ENCODE data around the gene APOL6. TPM values are rescaled to one million over a fixed set of nuclear protein-coding genes. Genes with fewer than 3 reads are reported as not detected.

Gene APOL6
- total RNA-seq, 2 donors from 2014 or later, result 8.7 to 14.6 TPM

DNA sequence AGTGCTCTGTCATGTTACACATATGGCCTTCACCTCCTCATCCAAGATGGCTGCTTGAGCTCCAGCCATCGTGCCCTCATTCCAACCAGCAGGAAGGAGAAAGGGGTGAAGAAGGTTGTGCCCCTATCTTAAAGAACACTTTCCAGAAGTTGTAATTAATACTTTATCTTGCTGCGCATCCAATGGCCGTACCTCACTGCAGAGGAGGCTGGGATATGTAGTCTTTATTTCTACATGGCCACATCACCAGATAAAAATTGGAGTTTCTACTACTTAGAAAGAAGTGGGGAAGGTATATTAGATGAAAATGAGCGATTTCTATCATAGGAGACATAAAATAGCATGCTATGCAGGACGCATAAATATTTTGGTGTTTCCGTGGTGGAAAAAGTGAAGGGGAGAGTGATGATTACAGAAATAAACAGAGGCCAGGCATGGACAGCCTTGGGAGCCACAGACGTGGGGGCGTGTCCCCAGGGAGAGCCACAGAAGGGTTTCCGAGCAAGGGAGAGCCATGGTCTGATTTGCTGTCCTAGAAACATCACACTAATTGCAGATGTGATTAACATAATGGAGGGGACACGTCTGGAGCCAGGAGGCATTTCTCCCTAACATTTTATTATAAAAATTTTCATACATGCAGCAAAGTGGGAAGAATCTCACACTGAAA, 22.3 kb upstream of the APOL6 start:
- TF ChIP-seq POLR2AphosphoS5 (IDR thresholded peaks at IDR 0.05) (no peak), POLR2A (IDR thresholded peaks at IDR 0.05) (no peak)
- TF ChIP-seq, protein P1, sequence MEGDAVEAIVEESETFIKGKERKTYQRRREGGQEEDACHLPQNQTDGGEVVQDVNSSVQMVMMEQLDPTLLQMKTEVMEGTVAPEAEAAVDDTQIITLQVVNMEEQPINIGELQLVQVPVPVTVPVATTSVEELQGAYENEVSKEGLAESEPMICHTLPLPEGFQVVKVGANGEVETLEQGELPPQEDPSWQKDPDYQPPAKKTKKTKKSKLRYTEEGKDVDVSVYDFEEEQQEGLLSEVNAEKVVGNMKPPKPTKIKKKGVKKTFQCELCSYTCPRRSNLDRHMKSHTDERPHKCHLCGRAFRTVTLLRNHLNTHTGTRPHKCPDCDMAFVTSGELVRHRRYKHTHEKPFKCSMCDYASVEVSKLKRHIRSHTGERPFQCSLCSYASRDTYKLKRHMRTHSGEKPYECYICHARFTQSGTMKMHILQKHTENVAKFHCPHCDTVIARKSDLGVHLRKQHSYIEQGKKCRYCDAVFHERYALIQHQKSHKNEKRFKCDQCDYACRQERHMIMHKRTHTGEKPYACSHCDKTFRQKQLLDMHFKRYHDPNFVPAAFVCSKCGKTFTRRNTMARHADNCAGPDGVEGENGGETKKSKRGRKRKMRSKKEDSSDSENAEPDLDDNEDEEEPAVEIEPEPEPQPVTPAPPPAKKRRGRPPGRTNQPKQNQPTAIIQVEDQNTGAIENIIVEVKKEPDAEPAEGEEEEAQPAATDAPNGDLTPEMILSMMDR (IDR thresholded peaks at IDR 0.05), result no peak
- Histone ChIP-seq H3K36me3 (no peaks in the 10 kb centered on the region), H3K27me3 (replicated peaks; ENCODE audit: insufficient read depth) (no peaks in the 10 kb centered on the region), H3K9me3 (no peaks in the 10 kb centered on the region), H3K4me1 (replicated peaks) (peaks cover 11% of the 10 kb centered on the region), H3K4me3 (no peak overlapping the region), H3K27ac (no peak overlapping the region)
- intact Hi-C loops (cut with DNase I), result loop anchor here (2.0 to 5.0 kb wide), 4 partner anchors 211 to 441 kb away; no protein-coding TSS in a partner anchor
- DNase-seq (ENCODE audit: low spot score), result no peak
- WGBS, result 73% methylated on average over 10 of the region's 10 CpGs

DNA sequence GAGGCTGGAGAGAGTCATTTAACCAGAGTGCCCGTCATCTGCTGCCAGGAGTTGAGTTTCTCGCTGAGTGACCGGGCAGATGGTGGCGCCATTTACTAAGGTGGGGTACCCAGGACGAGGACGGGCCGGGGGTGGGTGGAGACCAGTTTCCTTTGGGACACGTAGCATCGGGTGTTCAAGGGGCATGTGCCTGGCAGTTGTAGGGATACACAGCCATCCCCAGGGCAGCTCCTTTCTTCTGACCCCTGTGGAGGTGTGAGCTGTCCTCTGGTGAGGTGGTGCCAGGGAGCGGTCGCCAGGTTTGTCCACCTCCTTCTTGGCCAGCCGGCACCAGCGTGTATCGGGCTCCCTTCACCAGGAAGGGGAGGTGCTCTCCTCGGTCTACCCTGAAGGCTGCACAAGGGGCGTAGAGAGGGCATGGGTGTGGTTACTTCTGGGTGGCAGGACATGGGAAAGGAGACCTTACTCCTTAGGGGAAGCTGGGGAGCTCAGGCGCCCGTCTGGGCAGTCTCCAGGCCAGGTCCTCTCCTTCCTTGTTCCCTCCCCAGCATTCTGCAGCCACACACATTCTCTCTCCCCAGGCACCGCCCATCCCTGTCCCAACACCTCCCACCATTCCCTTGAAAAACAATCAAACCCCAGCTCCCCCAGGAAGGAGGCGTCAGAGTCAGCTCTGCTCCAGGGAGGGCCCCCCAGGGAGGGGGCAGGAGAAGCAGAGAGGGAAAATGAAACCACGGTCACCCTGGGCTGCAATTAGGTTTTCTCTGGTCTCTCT, 20.8 kb upstream of the APOL6 start:
- TF ChIP-seq POLR2A (IDR thresholded peaks at IDR 0.05) (peak; percentile 31), POLR2AphosphoS5 (IDR thresholded peaks at IDR 0.05) (peak; percentile 21)
- TF ChIP-seq, protein P1 (IDR thresholded peaks at IDR 0.05), result peak; percentile 25 to 76 (median 64)
- no peaks in the 10 kb centered on the region for H3K27me3 ChIP-seq (replicated peaks; ENCODE audit: insufficient read depth)
- H3K9me3 ChIP-seq, result no peaks in the 10 kb centered on the region
- H3K27ac ChIP-seq, result peak overlapping the region; percentile 84 to 92
- peak; percentile 89 for DNase-seq (ENCODE audit: low spot score)
- WGBS, result 1% methylated on average over 20 of the region's 21 CpGs
- H3K4me3 ChIP-seq, result peak overlapping the region; percentile 50
- peaks cover 2% of the 10 kb centered on the region for H3K4me1 ChIP-seq (replicated peaks)
- intact Hi-C loops (cut with DNase I), result loop anchor here (1.0 to 5.0 kb wide), 5 partner anchors 210 to 497 kb away; no protein-coding TSS in a partner anchor
- no peaks in the 10 kb centered on the region for H3K36me3 ChIP-seq

DNA sequence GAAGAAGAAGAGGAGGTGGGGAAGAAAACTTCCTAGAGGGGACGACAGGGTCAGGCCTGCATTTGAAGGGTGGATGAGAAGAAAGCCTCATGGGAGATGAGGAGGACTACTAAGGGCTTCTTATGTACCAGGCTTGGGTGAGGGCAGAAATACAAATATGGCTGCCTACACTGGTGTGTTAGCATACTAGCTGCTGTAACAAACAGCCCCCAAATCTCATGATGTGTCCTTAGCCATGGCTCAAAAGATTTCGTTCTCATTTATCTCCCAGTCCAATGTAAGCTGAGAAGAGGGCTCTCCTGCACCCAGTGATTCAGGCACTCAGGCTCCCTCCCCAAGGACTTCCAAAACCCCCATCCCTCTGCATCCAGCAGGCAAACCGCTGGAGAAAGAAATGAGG, 19.5 kb upstream of the APOL6 start:
- 90% methylated on average over 3 of the region's 3 CpGs for WGBS
- TF ChIP-seq POLR2A (IDR thresholded peaks at IDR 0.05), result no peak
- TF ChIP-seq, protein P1 (IDR thresholded peaks at IDR 0.05), result no peak
- no peak for TF ChIP-seq POLR2AphosphoS5 (IDR thresholded peaks at IDR 0.05)
- no peak for DNase-seq (ENCODE audit: low spot score)
- Histone ChIP-seq H3K27ac (no peak overlapping the region), H3K4me3 (no peak overlapping the region), H3K4me1 (replicated peaks) (no peaks in the 10 kb centered on the region), H3K9me3 (no peaks in the 10 kb centered on the region), H3K27me3 (replicated peaks; ENCODE audit: insufficient read depth) (no peaks in the 10 kb centered on the region), H3K36me3 (no peaks in the 10 kb centered on the region)
- intact Hi-C loops (cut with DNase I), result loop anchor here (5.0 kb wide), 2 partner anchors 209 to 439 kb away; no protein-coding TSS in a partner anchor

DNA sequence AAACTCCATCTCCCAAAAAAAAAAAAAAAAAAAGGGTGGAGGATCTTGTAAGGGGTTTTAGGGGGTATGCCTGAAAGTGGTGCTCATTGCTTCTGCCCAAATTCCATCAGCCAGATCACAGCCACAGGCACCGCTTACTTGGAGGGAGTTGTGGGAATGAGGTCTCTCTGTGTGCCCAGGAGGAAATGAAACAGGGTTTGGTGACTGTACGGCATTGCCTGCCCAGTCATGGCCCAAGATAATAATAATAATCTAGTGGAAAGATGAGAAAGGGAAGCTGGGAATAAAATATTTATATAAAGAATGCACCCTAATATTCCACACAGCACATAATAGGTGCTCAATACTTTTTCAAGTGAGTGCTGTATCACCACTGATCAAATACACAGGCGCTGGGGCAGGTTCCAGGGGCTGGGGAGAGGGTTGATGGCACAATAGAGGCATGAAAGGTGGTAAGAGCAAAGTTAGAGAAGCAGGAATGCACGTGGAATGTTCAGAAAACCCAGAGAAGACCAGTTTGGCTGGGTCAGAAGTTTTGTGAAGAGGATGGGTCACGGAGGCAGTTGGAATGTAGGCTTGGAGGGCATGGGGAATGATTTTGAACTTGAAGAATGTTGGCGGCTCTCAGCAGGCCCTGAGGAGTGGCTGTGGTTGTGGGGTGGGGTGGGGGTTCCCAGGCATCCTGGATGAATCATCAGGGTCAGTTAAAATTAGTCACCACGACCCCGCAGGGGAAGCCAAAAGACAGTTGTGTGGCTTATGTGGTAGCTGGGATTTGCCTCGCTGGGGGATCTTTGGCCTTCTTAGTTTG, 18.6 kb upstream of the APOL6 start:
- no peak for DNase-seq (ENCODE audit: low spot score)
- no peaks in the 10 kb centered on the region for H3K9me3 ChIP-seq
- TF ChIP-seq POLR2AphosphoS5 (IDR thresholded peaks at IDR 0.05) (peak; percentile 19), POLR2A (IDR thresholded peaks at IDR 0.05) (no peak)
- no peak overlapping the region for H3K4me3 ChIP-seq
- H3K36me3 ChIP-seq, result no peaks in the 10 kb centered on the region
- WGBS, result 29% methylated on average over 9 of the region's 9 CpGs
- H3K27me3 ChIP-seq (replicated peaks; ENCODE audit: insufficient read depth), result no peaks in the 10 kb centered on the region
- intact Hi-C loops (cut with DNase I), result loop anchor here (5.0 kb wide), 2 partner anchors 208 to 438 kb away; no protein-coding TSS in a partner anchor
- H3K27ac ChIP-seq, result peak overlapping the region in 1 of 2 donors; percentile 24
- no peaks in the 10 kb centered on the region for H3K4me1 ChIP-seq (replicated peaks)

DNA sequence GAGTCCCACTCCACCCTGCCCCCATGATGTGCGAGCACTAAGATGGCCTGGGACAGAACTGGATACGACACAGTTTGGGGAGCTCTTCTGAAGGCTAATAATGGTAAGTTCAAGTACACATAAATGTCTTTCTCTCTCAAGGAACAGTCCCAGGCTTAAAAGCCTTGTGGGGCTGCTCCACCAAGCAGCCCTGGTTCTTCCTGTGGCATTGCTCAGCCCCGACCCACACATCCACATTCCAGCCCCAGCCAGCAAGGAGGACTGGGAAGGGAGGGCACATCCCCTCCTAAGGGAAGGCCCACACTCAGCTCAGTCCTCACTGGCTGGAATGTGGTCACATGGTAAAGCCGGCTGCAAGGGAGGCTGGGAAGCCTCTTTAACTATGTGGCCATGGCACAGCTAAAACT, 17.9 kb upstream of the APOL6 start:
- Histone ChIP-seq H3K4me1 (replicated peaks) (no peaks in the 10 kb centered on the region), H3K4me3 (no peak overlapping the region), H3K36me3 (no peaks in the 10 kb centered on the region), H3K27ac (no peak overlapping the region), H3K9me3 (no peaks in the 10 kb centered on the region), H3K27me3 (replicated peaks; ENCODE audit: insufficient read depth) (no peaks in the 10 kb centered on the region)
- no peak for DNase-seq (ENCODE audit: low spot score)
- TF ChIP-seq, protein P1 (IDR thresholded peaks at IDR 0.05), result no peak
- TF ChIP-seq POLR2A (IDR thresholded peaks at IDR 0.05) (no peak), POLR2AphosphoS5 (IDR thresholded peaks at IDR 0.05) (no peak)
- 72% methylated on average over 4 of the region's 4 CpGs for WGBS
- intact Hi-C loops (cut with DNase I), result no loop called here

Measured in prostate gland (tissue), 2 donors.